ENCODE measurements around the gene RNF40.

Gene RNF40

DNA sequence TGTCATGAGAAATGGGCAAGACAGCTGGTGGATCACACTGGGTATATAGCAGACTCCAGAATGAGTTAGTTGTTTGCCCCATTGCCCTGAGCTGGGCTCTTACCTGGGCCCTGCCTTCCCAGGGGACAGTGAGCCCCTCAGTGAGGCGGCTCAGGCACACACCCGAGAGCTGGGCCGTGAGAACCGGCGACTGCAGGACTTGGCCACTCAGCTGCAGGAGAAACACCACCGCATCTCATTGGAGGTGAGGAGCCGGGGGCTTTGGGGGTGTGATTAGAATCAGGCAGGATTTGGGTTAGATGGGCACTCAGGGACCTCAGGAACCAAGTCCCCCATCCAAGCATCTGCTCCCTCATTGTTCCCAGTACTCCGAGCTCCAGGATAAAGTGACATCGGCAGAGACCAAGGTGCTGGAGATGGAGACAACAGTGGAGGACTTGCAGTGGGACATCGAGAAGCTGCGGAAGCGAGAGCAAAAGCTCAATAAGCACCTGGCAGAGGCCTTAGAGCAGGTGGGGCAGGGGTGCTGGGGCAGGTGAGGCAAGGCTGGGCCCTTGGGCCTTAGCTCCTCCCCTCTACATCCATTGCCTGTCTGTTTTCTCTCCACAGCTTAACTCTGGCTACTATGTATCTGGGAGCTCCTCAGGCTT lies 2.8 kb downstream of the RNF40 start:
- no peak for DNase-seq

GRCh38 chr16:30766206-30766932 lies 4.2 kb downstream of the RNF40 start:
- DNase-seq = no peak

GRCh38 chr16:30766933-30767284 lies 4.8 kb downstream of the RNF40 start:
- no peak for DNase-seq

GRCh38 chr16:30767767-30768465 lies 5.8 kb downstream of the RNF40 start:
- no peak for DNase-seq

GRCh38 chr16:30768583-30769181 lies 6.6 kb downstream of the RNF40 start:
- no peak for DNase-seq

DNA sequence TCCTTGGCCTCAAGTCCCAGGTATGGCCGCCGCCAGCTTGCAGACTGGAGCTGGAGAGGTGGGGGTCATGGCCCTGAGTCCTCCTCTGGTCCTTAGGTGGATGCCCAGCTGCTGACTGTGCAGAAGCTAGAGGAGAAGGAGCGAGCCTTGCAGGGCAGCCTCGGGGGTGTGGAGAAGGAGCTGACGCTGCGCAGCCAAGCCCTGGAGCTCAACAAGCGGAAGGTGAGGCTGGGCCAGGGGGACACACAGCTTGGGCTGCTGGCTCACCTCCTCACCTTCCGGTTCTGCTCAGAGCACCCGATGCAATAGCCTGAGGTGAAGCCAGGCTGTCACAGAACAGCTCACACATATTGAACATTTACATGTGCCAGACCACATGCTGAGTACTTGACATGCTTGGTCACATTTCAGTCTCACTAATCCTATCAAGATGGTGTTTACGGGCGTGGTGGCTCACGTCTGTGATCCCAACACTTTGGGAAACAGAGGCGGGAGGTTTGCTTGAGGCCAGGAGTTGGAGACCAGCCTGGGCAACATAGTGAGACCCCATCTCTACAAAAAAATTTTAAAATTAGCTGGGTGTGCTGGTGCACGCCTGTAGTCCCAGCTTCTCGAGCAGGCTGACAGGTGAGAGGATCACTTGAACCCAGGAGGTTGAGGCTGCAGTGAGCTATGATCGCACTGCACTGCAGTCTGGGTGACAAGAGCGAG lies 7.4 kb downstream of the RNF40 start:
- no peak for DNase-seq

GRCh38 chr16:30771726-30772125 lies 9.6 kb downstream of the RNF40 start:
- no peak for DNase-seq

GRCh38 chr16:30773826-30774225 lies 11.7 kb downstream of the RNF40 start:
- DNase-seq = no peak

- DNase-seq = no peak
Measured at GRCh38 chr16:30774367-30775130, 12.4 kb downstream of the RNF40 start.

DNA sequence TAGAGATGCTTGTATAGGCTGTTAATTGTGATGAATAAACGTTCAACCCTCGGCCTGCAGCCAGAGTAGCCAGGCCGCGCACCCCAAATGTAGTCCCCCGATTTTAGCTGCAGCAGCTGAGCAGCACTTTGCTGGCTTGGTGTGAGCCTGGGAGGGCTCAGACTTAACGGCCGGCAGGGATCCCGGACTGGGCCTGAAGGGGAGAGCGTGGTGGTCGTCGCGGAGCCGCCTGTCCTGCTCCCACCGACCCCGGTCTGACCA lies 12.9 kb downstream of the RNF40 start:
- DNase-seq = no peak

DNA sequence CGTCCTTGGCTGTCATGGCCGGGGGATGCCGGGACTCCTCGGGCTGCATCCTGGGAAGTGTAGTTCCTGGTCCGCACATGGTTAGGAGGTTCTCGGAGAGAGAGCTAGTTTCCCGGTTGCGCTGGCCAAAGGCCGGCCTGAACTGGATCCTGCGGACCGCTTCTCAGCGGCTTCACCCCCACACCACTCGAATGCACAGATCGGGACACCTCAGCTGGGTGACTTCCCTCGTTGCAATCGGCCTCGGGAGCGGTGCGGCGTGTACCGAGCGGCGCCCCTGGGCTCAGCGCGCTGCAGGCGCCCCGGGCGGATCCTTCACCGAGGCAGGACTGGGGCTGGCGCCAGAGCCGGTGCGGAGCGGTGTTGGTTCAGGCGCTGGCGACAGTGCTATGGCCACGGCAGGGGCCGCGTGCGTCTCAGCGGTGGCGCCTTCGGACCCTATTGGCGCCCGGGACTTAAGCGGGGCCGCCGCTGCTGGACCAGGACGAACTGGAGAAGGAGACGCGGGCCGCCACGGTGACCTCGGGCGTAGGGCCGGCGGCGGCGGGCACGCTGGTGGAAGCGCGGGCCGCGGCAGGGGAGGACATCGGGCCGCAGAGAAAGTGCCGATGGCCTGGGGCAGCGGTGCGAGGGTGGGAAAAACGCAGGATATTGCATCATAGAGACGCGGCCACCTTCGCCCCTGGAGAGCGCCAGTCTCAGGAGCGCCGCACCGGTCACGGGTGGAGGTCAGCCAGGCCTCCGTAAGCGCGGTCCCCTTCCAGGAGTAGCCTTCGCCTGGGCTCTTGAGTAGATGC lies 13.5 kb downstream of the RNF40 start:
- DNase-seq = peak; percentile 83

DNA sequence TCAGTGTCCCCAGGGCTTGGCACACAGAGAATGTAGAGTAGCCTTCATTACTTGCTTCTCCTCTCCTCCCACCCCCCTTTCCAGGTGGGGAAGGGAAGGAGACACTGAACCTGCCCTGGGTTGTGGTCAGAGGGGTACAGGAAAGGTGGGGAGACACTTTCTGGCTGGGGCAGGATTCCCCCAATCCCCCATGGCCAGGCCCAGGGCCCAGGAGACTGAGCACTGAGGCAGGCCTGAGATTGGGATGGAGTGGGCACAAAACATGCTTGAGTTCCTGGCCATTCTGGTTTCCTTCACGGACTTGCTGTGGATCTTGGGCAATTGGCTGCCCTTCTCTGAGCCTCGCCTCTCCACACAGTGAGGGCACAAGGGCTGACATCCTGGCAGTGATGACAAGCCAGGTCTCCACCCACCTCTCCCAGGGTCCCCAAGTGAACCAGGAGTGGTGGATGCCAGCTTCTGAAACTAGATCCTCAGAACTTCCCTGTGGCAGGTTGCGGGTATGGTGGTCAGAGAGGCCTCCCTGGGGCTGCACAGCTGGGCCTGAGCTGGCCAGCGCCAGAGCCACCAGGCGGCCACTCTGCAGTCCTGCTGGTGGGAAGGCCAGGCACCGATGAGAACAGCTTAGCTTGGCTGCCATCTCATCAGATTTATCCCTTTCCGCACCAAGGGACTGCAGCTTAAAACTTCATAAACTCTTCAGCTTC lies 15.6 kb downstream of the RNF40 start:
- DNase-seq = no peak

DNA sequence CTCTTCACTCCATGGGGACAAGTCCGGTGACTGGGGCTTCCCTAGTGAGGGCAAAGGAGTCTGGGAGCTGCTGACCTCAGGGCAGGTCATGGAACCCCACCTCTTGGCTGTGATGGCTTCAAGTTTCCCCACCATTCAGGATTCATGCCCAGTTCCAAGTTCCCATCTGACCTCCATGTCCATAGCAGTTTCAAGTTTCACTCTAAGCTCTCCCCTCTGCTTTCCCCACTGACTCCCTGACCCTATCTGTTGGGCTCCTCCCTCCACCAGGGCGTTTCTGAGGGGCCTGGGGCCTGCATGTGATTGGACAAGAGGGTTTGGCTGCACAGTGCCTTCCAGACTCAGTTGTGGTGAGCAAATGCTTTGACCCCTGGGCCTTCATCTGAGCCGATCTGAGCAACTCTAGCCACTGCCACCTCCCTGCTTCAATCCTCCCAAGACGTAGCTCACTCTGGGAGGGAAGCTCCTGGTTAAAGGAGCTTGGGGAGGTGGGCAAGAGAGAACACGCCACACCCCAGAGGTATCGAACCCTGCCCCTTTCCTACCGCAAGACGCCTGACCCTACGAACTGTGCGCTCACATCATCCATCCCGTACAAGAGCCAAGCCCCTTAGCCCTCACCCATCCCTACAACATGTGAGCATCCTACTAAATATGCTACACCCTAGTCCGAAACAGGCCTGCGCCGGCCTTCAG lies 16.6 kb downstream of the RNF40 start:
- DNase-seq = no peak

- no peak for DNase-seq
Measured at GRCh38 chr16:30779596-30779995, 17.5 kb downstream of the RNF40 start.

GRCh38 chr16:30780021-30780420 lies 17.9 kb downstream of the RNF40 start:
- DNase-seq = no peak

- DNase-seq = no peak
Measured at GRCh38 chr16:30780549-30780948, 18.4 kb downstream of the RNF40 start.

GRCh38 chr16:30782486-30783279 lies 20.6 kb downstream of the RNF40 start:
- no peak for DNase-seq

- no peak for DNase-seq
Measured at GRCh38 chr16:30783280-30784109, 21.4 kb downstream of the RNF40 start.

GRCh38 chr16:30784215-30784614 lies 22.1 kb downstream of the RNF40 start:
- DNase-seq = no peak
